Cardiac fibroblast (primary cell): ENCODE results near the gene RARA.
A peak's percentile ranks its signal among the peaks of the same experiment; 100 is the strongest.
"Not testable (repeated sequence)": the region's sequence is repeated elsewhere in the genome, so short reads cannot be mapped to it uniquely, and the experiment has no call there.

Source experiments
- DNase-seq, 2 donors: peaks; one replicate each; pipeline versions ENCODE4 v3.0.0 to v3.0.0-alpha.2; 2010; ENCODE audit warnings: low read depth in 2 of 2
- H3K4me3 ChIP-seq, 2 donors: replicated peaks in 1 of 2; 1 replicate in 1 of 2; 2 replicates in 1 of 2; pipeline ENCODE4 v1.5.1; 2011; ENCODE audit warnings: low read depth in 2 of 2, low read length in 2 of 2, mild to moderate bottlenecking in 2 of 2, moderate library complexity in 1 of 2
- CTCF ChIP-seq: IDR thresholded peaks from one replicate; pipeline ENCODE4 v1.5.1; 2011; ENCODE audit warnings: low read depth, mild to moderate bottlenecking, low read length, inconsistent platforms

The RARA gene

GRCh38 chr17:40373324-40373723 lies 64.3 kb downstream of the RARA start:
- H3K4me3 ChIP-seq, result no peak overlapping the region
- TF ChIP-seq CTCF, result no peak
- DNase-seq, result peak; percentile 83 to 97

- H3K4me3 ChIP-seq, result no peak overlapping the region
- TF ChIP-seq CTCF, result no peak
- DNase-seq, result no peak
Measured at GRCh38 chr17:40373999-40374398, 65.0 kb downstream of the RARA start.

- DNase-seq, result no peak
- no peak overlapping the region for H3K4me3 ChIP-seq
- TF ChIP-seq CTCF, result no peak
Measured at GRCh38 chr17:40374821-40375498, 66.0 kb downstream of the RARA start.

GRCh38 chr17:40375786-40376185 lies 66.8 kb downstream of the RARA start:
- DNase-seq, H3K4me3 ChIP-seq: not testable (repeated sequence)

GRCh38 chr17:40376541-40376940 lies 67.6 kb downstream of the RARA start:
- not testable (repeated sequence) for DNase-seq, H3K4me3 ChIP-seq

GRCh38 chr17:40377832-40378231 lies 68.9 kb downstream of the RARA start:
- DNase-seq, result no peak
- no peak overlapping the region for H3K4me3 ChIP-seq
- no peak for TF ChIP-seq CTCF

- no peak for DNase-seq
- no peak overlapping the region for H3K4me3 ChIP-seq
- TF ChIP-seq CTCF, result no peak
Measured at GRCh38 chr17:40378966-40379365, 70.0 kb downstream of the RARA start.

DNA sequence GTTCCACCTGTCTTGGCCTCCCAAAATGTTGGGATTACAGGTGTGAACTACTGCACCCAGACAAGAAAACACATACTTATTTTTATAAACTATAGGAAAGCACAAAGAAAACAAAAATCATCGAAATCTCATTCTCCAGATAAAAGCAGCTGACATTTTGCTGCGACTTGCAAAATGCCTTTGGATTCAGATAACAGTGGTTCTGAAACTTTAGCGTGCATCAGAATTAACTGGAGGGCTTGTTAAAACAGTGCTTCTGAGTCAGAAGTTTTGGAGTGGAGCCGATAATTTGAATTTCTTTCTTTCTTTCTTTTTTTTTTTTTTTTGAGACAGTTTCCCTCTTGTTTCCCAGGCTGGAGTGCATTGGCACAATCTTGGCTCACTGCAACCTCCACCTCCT lies 73.3 kb downstream of the RARA start:
- peak in 1 of 2 donors; percentile 28 for DNase-seq
- TF ChIP-seq CTCF, result no peak
- H3K4me3 ChIP-seq, result no peak overlapping the region

GRCh38 chr17:40386555-40386954 lies 77.6 kb downstream of the RARA start:
- not testable (repeated sequence) for DNase-seq, H3K4me3 ChIP-seq
